Brain microvascular endothelial cell (primary cell): ENCODE results near the gene TMEM247.

Experiments used
- DNase-seq: peaks from one replicate; pipeline ENCODE4 v3.0.0-alpha.2; 2020
- H3K27ac ChIP-seq: fragments of 250-450 bp; sonication (Bioruptor Pico); 2 replicates; pipeline ENCODE4 v1.5.1; 2020; ENCODE audit warnings: mild to moderate bottlenecking, moderate library complexity
- H3K27me3 ChIP-seq: fragments of 250-450 bp; sonication (Bioruptor Pico); replicated peaks from 2 replicates; pipeline ENCODE4 v1.5.1; 2020; ENCODE audit warnings: mild to moderate bottlenecking
- H3K36me3 ChIP-seq: fragments of 250-450 bp; sonication (Bioruptor Pico); replicated peaks from 2 replicates; pipeline ENCODE4 v1.5.1; 2020; ENCODE audit warnings: mild to moderate bottlenecking
- H3K4me3 ChIP-seq: 2 replicates; pipeline ENCODE4 v1.5.1; 2011; ENCODE audit warnings: low read depth, mild to moderate bottlenecking, control low read depth, low read length, moderate library complexity
- CTCF ChIP-seq: IDR thresholded peaks from 2 replicates; pipeline ENCODE4 v1.5.1; 2011; ENCODE audit warnings: low read depth, mild to moderate bottlenecking, moderate library complexity, low read length, control low read depth, inconsistent platforms; ENCODE audit errors: missing control alignments
- in situ Hi-C: cut with HindIII; loops from 2 replicates; pipeline ENCODE4 v1.10.0; 2017; ENCODE audit warnings: low sequenced_read_pairs, low pct_ligation_motif_present

The TMEM247 gene

GRCh38 chr2:46493241-46493970 is 14.0 kb downstream of the TMEM247 start:
- in situ Hi-C loops = no loop called here
- H3K27ac ChIP-seq = peak overlapping the region; percentile 18
- DNase-seq = peak; percentile 58

GRCh38 chr2:46493971-46494250 is 14.5 kb downstream of the TMEM247 start:
- in situ Hi-C loops = no loop called here
- Histone ChIP-seq H3K4me3 (no peak overlapping the region), H3K27ac (no peak overlapping the region), H3K36me3 (no peaks in the 10 kb centered on the region), H3K27me3 (no peaks in the 10 kb centered on the region)
- DNase-seq = no peak
- no peak for TF ChIP-seq CTCF

More at GRCh38 chr2:46493241-46493970, 14.0 kb downstream of the TMEM247 start:
- Histone ChIP-seq H3K27me3 (no peaks in the 10 kb centered on the region), H3K4me3 (no peak overlapping the region), H3K36me3 (no peaks in the 10 kb centered on the region)
- no peak for TF ChIP-seq CTCF

- TF ChIP-seq CTCF = no peak
- no peak overlapping the region for H3K27ac ChIP-seq
- H3K36me3 ChIP-seq = no peaks in the 10 kb centered on the region
- no peaks in the 10 kb centered on the region for H3K27me3 ChIP-seq
- no peak overlapping the region for H3K4me3 ChIP-seq
- no peak for DNase-seq
- in situ Hi-C loops = no loop called here
Measured at GRCh38 chr2:46494596-46494995, 15.2 kb downstream of the TMEM247 start.

GRCh38 chr2:46495231-46496030 is 16.1 kb downstream of the TMEM247 start:
- in situ Hi-C loops = no loop called here
- H3K4me3 ChIP-seq = no peak overlapping the region
- no peak for TF ChIP-seq CTCF
- H3K27me3 ChIP-seq = no peaks in the 10 kb centered on the region
- H3K27ac ChIP-seq = no peak overlapping the region
- peak; percentile 18 for DNase-seq
- no peaks in the 10 kb centered on the region for H3K36me3 ChIP-seq

- in situ Hi-C loops = no loop called here
- no peak for DNase-seq
- Histone ChIP-seq H3K27ac (no peak overlapping the region), H3K4me3 (no peak overlapping the region), H3K36me3 (no peaks in the 10 kb centered on the region), H3K27me3 (no peaks in the 10 kb centered on the region)
- no peak for TF ChIP-seq CTCF
Measured at GRCh38 chr2:46497766-46498165, 18.4 kb downstream of the TMEM247 start.
